ENCODE data around the gene TRMT11.
"Not testable (repeated sequence)": the region's sequence is repeated elsewhere in the genome, so short reads cannot be mapped to it uniquely, and the experiment has no call there.

TRMT11 gene

DNA sequence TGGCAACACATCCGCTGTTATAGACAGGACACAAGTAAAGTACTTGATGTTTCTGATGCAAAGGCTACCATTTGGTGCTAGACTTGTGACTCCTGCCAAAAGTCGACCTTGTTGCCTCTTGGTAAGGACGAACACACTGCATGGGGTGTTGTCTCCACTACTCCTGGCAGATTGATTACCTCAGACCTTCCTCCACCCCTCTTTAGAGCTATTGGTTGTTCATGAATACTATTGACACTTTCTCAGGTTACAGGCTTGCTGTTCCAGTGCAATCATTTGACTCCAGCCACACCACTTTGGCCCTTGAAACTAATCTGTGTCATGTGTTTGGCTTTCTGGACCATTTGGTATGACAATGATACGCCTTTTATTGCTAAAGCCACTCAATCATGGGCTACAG, 62.3 kb downstream of the TRMT11 start:
- DNase-seq: no peak

DNA sequence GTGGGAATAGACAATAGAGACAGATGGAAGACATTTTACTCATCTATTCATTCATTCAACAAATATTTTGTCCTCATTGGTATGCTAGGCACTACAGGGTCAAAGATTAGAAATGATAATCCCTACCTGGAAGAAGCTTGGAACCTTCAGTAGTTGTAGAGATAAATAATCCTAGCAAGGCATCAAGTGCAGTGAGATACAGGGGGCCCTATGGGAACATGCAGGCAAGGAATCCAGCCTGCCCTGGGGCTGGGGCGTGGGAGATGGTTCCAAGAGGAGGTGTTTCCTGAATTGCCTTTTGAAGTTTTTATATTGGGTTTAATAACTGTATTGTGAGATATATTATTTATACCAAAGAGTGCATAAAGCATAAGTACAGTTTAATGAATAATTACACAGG, 64.5 kb downstream of the TRMT11 start:
- no peak for DNase-seq

DNA sequence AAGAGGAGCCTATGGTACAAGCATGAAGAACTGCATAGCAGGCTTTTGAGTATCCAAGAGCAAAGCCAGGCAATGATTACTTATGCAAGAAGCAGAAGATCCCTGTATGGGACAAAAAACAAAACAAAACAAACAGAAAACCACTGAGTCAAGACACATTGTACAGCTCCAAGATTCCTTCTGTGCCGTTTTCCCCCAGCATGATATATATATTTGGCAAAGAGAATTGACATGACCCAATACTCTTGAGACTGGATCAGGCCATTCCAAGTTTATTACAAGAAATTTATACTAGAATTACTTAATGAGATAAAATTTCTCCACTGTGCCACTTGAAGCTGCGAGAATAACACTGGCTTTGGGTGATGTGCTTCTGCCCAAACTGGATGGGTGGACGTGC, 65.5 kb downstream of the TRMT11 start:
- no peak for DNase-seq

DNA sequence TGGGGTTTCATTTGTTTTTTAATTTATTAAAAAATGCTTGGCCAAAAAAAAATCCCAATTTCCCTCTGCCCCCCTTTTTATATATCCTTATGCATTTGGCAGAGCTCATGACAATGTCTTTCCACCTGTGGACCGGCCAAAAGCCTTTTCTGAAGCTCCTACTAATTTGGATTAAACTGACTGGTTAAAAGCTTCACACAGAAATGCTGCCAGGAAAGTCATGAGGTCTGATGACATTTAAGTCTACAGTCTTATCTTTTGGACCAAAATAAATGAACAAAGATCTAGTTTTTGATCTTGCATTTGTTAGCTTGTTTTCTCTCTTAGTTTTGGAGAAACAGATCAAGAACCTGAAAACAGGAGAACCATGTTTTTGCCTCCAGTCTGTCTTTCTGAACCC, 66.1 kb downstream of the TRMT11 start:
- no peak for DNase-seq

DNA sequence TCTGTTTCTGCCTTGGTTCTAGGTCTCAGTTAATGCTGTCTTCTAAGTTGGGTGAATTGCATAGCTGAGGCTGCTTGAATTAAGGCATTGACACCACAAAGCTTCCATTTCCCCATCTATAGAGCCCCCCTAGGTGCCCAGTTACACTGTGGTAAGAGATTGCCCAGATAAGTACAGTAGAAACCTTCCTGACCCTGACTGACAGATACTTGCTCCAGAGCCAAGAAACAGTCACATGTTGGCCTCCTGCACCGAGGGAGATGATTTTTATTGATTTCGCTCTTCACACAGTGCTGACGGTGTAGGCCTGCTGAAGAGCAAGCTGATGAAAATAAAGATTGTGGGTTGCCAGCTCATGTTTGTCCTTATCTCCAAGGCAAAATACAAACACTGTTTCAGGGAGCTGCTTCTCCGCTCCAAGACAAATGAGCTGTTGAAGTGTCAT, 67.9 kb downstream of the TRMT11 start:
- DNase-seq: no peak

DNA sequence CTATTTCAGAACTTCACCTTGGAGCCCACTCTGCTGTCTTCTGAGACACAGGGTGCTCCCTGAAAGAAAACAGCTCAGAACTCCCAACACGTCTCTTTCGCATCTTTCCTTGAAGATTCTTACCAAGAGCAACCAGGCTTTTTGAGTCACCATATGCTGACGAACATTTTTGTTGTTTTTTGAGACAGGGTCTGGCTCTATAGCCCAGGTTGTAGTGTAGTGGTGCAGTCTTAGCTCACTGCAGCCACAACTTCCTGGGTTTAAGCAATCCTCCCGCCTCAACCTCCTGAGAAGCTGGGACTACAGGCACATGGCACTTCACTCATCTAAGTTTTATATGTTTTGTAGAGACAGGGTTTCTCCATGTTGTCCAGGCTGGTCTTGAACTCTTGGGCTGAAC, 68.5 kb downstream of the TRMT11 start:
- DNase-seq: no peak

- no peak for DNase-seq
Measured at GRCh38 chr6:126055449-126055848, 69.1 kb downstream of the TRMT11 start.

- no peak for DNase-seq
Measured at GRCh38 chr6:126056355-126057004, 70.1 kb downstream of the TRMT11 start.

GRCh38 chr6:126058085-126058484, 71.7 kb downstream of the TRMT11 start:
- not testable (repeated sequence) for DNase-seq

DNA sequence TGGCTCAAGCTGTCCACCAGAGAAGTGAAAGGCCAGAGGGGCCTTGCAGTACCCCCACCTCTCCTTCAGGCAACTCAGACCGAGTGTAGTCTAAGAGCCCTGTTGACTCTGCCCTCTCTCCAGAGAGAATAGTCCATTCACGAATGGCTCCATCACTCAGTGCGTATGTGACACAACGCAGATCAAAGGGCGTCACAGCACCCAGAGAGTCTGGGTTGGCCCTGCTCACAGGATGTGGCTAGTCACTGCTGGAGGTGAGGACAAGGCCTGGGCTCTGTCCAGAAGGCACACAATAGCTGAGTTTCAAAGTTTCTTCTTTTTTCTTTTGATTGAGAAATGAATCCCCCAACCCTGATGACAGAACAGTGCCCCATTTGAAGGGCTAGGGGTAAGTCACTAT, 74.1 kb downstream of the TRMT11 start:
- no peak for DNase-seq

GRCh38 chr6:126063512-126064146, 77.3 kb downstream of the TRMT11 start:
- DNase-seq: no peak

GRCh38 chr6:126064257-126064747, 78.0 kb downstream of the TRMT11 start:
- no peak for DNase-seq

DNA sequence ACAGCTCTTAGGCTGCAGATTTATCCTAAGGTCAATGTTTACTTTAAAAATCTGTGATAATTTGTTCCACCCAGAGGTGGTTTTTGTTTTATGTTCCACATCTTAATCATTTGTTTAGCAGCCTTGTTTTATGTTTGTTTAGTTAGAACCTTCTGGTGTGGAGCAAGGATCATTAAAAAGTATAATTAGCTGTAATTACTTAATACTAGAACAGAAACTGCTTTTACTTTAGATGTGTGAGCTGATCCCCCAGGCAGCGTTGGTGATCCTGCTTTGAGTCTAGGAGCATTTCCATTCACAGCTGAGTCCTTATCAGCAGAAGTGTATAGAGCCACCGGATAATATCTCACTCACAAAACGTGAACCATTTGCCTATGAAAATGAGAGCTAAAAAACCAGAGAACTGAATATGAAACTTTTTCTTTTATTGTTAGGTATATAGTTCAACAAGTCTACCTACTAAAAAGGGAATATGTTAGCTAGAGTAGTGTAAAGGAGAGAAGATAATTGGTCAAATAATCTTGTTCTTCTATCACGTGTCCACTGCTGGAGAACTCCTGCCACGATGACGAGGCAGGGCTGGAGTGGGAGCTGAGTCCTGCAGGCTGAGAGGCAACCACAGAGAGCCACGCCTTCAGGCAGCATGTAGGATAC, 78.5 kb downstream of the TRMT11 start:
- DNase-seq: no peak

DNA sequence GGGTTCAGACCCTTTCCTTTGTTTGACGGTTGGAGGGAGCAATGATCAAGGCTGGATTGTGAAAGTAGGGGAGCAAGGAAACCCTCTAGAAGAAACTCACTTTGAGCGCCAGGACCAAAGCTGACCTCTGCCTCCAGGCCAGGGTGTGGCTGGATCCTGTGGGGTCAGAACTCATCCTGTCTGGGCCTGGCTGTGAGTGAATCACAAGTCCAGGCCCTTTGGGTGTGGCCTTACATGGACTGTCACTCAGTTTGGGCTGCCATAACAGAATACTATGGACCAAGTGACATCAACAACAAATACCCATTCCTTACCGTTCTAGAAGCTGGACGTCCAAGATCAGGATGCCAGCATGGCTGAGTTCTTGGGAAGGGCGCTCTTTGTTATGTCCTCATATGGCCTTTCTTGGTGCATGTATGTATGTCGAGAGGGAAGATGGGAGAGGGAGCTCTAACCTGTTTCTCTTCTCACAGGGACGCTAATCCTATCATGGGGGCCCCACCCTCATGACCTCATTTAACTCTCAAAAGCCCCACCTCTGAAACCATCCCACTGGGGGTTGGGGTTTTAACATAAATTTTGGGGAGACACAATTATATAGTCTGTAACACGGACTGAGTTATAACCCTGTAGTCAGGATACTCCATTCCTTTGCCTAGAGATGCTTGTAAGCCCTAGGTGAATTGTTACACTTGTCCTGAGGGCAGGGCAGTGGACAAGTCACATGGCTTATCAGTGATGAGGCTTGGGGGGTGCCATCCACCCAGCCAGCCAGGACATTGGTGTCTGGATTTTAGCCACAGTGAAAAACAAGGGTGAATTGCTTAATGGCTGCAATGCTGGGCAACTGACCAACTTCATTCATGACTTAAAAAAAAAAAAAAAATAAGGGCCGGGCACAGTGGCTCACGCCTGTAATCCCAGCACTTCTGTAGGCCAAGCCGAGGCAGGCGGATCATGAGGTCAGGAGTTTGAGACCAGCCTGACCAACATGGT, 80.0 kb downstream of the TRMT11 start:
- no peak for DNase-seq

- DNase-seq: no peak
Measured at GRCh38 chr6:126067073-126067472, 80.7 kb downstream of the TRMT11 start.

DNA sequence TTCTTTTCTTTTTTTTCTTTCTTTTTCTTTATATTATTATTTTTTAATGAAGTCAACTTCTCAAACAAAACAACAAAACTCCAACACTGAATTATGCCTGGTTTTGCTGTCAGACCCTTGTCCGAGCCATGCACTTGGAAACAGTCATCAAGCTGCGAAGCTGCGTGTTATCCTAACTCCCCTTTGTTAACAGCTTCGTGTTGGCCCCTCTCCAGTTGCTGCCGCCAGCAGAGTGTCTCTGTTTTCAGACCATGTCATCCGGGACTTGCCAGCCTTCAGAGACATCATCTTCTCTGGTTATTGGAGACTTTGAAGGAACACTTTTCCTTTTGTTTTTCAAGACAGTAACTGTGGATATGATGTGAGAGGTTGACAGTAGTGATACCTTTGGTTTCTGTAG, 83.1 kb downstream of the TRMT11 start:
- DNase-seq: no peak

GRCh38 chr6:126071000-126071647, 84.8 kb downstream of the TRMT11 start:
- DNase-seq: no peak

GRCh38 chr6:126072172-126072571, 85.8 kb downstream of the TRMT11 start:
- no peak for DNase-seq

DNA sequence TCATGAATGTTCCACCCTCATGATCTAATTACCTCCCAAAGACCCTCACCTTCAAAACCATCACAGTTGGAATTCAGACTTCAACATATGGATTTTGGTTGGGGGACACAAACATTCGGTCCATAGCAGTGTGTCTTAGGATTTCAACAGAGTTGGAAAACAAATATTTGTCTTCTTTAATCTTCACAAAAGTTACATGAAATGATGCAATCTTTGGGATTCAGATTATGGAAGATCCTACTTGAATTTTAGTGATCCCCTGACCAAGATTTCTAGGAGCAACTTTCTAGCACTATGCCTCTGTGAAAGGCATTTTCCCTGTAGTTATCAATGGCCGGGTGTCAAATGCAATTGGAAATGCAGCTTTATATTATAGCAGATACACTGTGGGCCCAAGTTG, 86.5 kb downstream of the TRMT11 start:
- DNase-seq: no peak

DNA sequence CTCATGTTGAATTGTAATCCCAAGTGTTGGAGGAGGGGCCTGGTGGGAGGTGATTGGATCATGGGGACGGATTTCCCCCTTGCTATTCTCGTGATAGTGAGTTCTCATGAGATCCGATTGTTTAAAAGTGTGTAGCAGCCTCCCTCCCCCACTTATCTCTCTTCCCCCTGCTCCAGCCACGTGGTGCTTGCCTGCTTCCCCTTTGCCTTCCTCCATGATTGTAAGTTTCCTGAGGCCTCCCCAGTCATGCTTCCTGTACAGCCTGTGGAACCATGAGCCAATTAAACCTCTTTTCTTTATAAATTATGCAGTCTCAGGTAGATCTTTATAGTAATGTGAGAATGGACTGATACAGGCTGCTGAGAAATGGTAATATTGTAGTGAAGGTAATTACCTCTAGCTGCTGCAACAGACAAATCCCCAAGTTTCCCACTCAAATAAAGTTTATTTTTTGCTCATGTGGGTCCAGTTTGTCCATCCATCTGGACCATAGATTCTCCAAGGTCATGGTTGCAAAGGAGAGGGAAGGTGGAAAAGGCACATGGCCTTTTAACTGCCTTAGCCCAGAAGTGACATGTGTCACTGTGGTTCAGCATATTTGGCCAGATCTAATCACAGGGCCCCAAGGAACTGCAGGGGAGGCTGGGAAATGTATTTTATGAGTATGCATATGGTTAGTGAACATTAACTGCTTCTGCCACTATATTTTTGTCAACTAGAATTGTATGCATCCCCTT, 89.2 kb downstream of the TRMT11 start:
- DNase-seq: no peak

DNA sequence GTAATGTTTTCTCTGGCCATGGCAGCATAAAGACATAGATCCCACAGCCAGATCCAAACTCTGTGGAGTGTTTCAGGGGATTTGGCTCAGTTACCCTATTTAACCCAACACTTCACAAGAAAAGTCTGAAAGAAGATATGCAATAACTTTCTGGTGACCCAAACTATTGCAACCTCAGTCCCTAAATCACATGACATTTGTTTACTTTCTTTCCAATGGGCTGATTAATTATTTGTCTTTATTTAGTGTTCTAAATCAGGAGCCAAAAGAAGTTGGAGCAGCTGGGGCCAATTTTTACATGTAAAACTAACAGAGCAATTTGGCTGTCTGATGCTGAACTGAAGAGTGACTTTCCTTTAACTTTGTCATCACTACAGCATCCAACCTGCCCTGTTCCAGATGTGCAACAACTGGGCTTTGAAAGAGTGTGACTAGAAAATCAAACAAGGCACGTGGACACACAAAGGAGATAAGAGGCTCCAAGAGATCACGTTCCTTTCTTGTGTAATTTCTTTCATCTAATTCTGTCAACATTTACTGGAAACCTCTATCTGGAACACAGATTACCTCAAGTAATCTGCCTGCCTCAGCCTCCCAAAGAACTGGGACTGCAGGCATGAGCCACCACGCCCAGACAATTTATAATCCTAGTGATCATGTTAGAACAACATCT, 90.8 kb downstream of the TRMT11 start:
- no peak for DNase-seq

Measured in activated gamma-delta T cell (primary cell).